WTC11 (cell line): ENCODE data around the gene ELMO1. TPM values are rescaled to one million over a fixed set of nuclear protein-coding genes. Genes with fewer than 3 reads are reported as not detected.

Experiments
- ATAC-seq: fragments of 200-7000 bp; cut with Tn5 transposase; 2 replicates; pipeline ENCODE4 v1.10.0; 2021; ENCODE audit warnings: mild to moderate bottlenecking, moderate library complexity
- CTCF ChIA-PET: fragments of 300-600 bp; sonication (Branson Sonifier 250); formaldehyde crosslinking; loops from one replicate; lab custom pipeline; 2021; ENCODE audit warnings: antibody characterized with exemption; lab: Charles Lee
- POLR2A ChIA-PET: fragments of 350-600 bp; sonication (Branson Sonifier 250); formaldehyde crosslinking; loops from one replicate; lab custom pipeline; 2021; ENCODE audit warnings: antibody characterized with exemption; lab: Charles Lee
- DNase-seq: peaks from one replicate; pipeline ENCODE4 v3.0.0; 2021; ENCODE audit warnings: low spot score
- H3K27ac Mint-ChIP-seq: 2 replicates; pipeline ENCODE4 v1.8.0; 2021; ENCODE audit warnings: mixed read lengths
- H3K27me3 Mint-ChIP-seq: 2 replicates; pipeline ENCODE4 v1.8.0; 2021; ENCODE audit warnings: low read depth, mild to moderate bottlenecking, moderate library complexity, mixed read lengths
- H3K36me3 Mint-ChIP-seq: 2 replicates; pipeline ENCODE4 v1.8.0; 2021; ENCODE audit warnings: mixed read lengths
- H3K4me1 Mint-ChIP-seq: 2 replicates; pipeline ENCODE4 v1.8.0; 2022; ENCODE audit warnings: mixed read lengths
- H3K4me3 Mint-ChIP-seq: 2 replicates; pipeline ENCODE4 v1.8.0; 2021; ENCODE audit warnings: mild to moderate bottlenecking, moderate library complexity, mixed read lengths
- H3K9me3 Mint-ChIP-seq: 2 replicates; pipeline ENCODE4 v1.8.0; 2021; ENCODE audit warnings: mixed read lengths
- ATF6 ChIP-seq: sonication (generic); formaldehyde crosslinking; IDR thresholded peaks from 2 replicates; pipeline ENCODE4 v1.8.1; 2023; ENCODE audit warnings: mild to moderate bottlenecking, missing genetic modification reagents
- E2F4 ChIP-seq: sonication (generic); formaldehyde crosslinking; IDR thresholded peaks from 2 replicates; pipeline ENCODE4 v1.8.1; 2022; ENCODE audit warnings: low read depth, mild to moderate bottlenecking, moderate library complexity, missing genetic modification reagents, borderline replicate concordance
- EMX1 ChIP-seq: fragments of 250-450 bp; sonication (Bioruptor Pico); IDR thresholded peaks from 2 replicates; pipeline ENCODE4 v1.8.0; 2021; ENCODE audit warnings: mild to moderate bottlenecking
- FOXK1 ChIP-seq: sonication (generic); formaldehyde crosslinking; IDR thresholded peaks from 2 replicates; pipeline ENCODE4 v1.8.0; 2022; ENCODE audit warnings: mild to moderate bottlenecking, moderate library complexity, missing genetic modification reagents
- FOXP1 ChIP-seq: sonication (generic); formaldehyde crosslinking; IDR thresholded peaks from 2 replicates; pipeline ENCODE4 v1.8.0; 2022; ENCODE audit warnings: missing genetic modification reagents, mild to moderate bottlenecking, moderate library complexity, borderline replicate concordance
- GABPB1 ChIP-seq: sonication (generic); formaldehyde crosslinking; IDR thresholded peaks from 2 replicates; pipeline ENCODE4 v1.8.1; 2023; ENCODE audit warnings: mild to moderate bottlenecking, missing genetic modification reagents
- GTF2I ChIP-seq: fragments of 250-450 bp; sonication (Bioruptor Pico); conservative IDR thresholded peaks from 2 replicates; pipeline ENCODE4 v1.4.0; 2021; ENCODE audit warnings: mild to moderate bottlenecking
- NR2C2 ChIP-seq: sonication (generic); formaldehyde crosslinking; IDR thresholded peaks from 2 replicates; pipeline ENCODE4 v1.8.0; 2022; ENCODE audit warnings: mild to moderate bottlenecking, missing genetic modification reagents
- SOX15 ChIP-seq: fragments of 250-450 bp; sonication (Bioruptor Pico); IDR thresholded peaks from 2 replicates; pipeline ENCODE4 v1.9.0; 2021; ENCODE audit warnings: mild to moderate bottlenecking
- TP53 ChIP-seq: sonication (generic); formaldehyde crosslinking; IDR thresholded peaks from 2 replicates; pipeline ENCODE4 v1.8.1; 2023; ENCODE audit warnings: mild to moderate bottlenecking, missing genetic modification reagents
- ZNF121 ChIP-seq: sonication (generic); formaldehyde crosslinking; IDR thresholded peaks from 2 replicates; pipeline ENCODE4 v1.8.0; 2023; ENCODE audit warnings: missing genetic modification reagents
- ZNF138 ChIP-seq: sonication (generic); formaldehyde crosslinking; conservative IDR thresholded peaks from 2 replicates; pipeline ENCODE4 v1.8.1; 2022; ENCODE audit warnings: mild to moderate bottlenecking, moderate library complexity, missing genetic modification reagents
- ZNF232 ChIP-seq: sonication (generic); formaldehyde crosslinking; IDR thresholded peaks from 2 replicates; pipeline ENCODE4 v1.8.0; 2022; ENCODE audit warnings: mild to moderate bottlenecking, missing genetic modification reagents
- ZNF317 ChIP-seq: sonication (generic); formaldehyde crosslinking; IDR thresholded peaks from 2 replicates; pipeline ENCODE4 v1.8.1; 2023; ENCODE audit warnings: low read depth, mild to moderate bottlenecking, moderate library complexity, missing genetic modification reagents, borderline replicate concordance
- ZNF425 ChIP-seq: fragments of 250-450 bp; sonication (Bioruptor Pico); conservative IDR thresholded peaks from 2 replicates; pipeline ENCODE4 v1.9.0; 2021; ENCODE audit warnings: mild to moderate bottlenecking
- total RNA-seq: library from RNA; stranded (reverse); gene quantifications from 3 replicates; pipeline ENCODE4 v1.2.3, GENCODE V29; 2021
- TF ChIP-seq, protein P1 (sequence below): sonication (generic); formaldehyde crosslinking; IDR thresholded peaks from 2 replicates; pipeline ENCODE4 v1.8.0; 2023; ENCODE audit warnings: missing genetic modification reagents, mild to moderate bottlenecking, borderline replicate concordance
- TF ChIP-seq, protein P2 (sequence below): fragments of 250-450 bp; sonication (Bioruptor Pico); IDR thresholded peaks from 2 replicates; pipeline ENCODE4 v1.9.0; 2021; ENCODE audit warnings: mild to moderate bottlenecking, borderline replicate concordance
- TF ChIP-seq, protein P3 (sequence below): sonication (generic); formaldehyde crosslinking; IDR thresholded peaks from 2 replicates; pipeline ENCODE4 v1.8.1; 2022; ENCODE audit warnings: missing genetic modification reagents, borderline replicate concordance

The ELMO1 gene
- total RNA-seq, 1 experiment from 2014 or later: 19.4 TPM

DNA sequence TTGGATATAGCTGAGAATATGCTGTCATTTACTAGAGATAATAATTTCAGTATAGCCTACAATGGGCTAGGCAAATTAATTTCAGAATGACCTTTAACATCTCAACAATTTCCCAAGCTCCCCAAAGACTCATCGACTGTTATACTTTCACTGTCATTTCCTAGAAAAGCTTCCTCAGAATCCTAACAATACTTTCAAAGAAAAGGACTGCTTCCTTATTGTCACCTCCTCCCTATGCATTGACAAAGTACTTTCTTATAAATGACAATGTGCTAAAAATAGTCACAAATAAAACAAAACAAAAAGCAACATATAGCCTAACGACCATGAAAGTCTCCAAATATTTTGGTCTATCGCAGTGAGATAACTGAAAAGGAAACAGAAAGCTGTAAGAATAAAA is 272.6 kb downstream of the ELMO1 start (continued):
- TF ChIP-seq, protein P1, sequence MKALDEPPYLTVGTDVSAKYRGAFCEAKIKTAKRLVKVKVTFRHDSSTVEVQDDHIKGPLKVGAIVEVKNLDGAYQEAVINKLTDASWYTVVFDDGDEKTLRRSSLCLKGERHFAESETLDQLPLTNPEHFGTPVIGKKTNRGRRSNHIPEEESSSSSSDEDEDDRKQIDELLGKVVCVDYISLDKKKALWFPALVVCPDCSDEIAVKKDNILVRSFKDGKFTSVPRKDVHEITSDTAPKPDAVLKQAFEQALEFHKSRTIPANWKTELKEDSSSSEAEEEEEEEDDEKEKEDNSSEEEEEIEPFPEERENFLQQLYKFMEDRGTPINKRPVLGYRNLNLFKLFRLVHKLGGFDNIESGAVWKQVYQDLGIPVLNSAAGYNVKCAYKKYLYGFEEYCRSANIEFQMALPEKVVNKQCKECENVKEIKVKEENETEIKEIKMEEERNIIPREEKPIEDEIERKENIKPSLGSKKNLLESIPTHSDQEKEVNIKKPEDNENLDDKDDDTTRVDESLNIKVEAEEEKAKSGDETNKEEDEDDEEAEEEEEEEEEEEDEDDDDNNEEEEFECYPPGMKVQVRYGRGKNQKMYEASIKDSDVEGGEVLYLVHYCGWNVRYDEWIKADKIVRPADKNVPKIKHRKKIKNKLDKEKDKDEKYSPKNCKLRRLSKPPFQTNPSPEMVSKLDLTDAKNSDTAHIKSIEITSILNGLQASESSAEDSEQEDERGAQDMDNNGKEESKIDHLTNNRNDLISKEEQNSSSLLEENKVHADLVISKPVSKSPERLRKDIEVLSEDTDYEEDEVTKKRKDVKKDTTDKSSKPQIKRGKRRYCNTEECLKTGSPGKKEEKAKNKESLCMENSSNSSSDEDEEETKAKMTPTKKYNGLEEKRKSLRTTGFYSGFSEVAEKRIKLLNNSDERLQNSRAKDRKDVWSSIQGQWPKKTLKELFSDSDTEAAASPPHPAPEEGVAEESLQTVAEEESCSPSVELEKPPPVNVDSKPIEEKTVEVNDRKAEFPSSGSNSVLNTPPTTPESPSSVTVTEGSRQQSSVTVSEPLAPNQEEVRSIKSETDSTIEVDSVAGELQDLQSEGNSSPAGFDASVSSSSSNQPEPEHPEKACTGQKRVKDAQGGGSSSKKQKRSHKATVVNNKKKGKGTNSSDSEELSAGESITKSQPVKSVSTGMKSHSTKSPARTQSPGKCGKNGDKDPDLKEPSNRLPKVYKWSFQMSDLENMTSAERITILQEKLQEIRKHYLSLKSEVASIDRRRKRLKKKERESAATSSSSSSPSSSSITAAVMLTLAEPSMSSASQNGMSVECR (CRISPR knock-in tag): no peak
- TF ChIP-seq ZNF425 (CRISPR knock-in tag) (no peak), GABPB1 (CRISPR knock-in tag) (no peak), ATF6 (CRISPR knock-in tag) (no peak), ZNF317 (no peak), FOXK1 (CRISPR knock-in tag) (no peak)
- TF ChIP-seq, protein P2, sequence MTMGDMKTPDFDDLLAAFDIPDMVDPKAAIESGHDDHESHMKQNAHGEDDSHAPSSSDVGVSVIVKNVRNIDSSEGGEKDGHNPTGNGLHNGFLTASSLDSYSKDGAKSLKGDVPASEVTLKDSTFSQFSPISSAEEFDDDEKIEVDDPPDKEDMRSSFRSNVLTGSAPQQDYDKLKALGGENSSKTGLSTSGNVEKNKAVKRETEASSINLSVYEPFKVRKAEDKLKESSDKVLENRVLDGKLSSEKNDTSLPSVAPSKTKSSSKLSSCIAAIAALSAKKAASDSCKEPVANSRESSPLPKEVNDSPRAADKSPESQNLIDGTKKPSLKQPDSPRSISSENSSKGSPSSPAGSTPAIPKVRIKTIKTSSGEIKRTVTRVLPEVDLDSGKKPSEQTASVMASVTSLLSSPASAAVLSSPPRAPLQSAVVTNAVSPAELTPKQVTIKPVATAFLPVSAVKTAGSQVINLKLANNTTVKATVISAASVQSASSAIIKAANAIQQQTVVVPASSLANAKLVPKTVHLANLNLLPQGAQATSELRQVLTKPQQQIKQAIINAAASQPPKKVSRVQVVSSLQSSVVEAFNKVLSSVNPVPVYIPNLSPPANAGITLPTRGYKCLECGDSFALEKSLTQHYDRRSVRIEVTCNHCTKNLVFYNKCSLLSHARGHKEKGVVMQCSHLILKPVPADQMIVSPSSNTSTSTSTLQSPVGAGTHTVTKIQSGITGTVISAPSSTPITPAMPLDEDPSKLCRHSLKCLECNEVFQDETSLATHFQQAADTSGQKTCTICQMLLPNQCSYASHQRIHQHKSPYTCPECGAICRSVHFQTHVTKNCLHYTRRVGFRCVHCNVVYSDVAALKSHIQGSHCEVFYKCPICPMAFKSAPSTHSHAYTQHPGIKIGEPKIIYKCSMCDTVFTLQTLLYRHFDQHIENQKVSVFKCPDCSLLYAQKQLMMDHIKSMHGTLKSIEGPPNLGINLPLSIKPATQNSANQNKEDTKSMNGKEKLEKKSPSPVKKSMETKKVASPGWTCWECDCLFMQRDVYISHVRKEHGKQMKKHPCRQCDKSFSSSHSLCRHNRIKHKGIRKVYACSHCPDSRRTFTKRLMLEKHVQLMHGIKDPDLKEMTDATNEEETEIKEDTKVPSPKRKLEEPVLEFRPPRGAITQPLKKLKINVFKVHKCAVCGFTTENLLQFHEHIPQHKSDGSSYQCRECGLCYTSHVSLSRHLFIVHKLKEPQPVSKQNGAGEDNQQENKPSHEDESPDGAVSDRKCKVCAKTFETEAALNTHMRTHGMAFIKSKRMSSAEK: no peak

DNA sequence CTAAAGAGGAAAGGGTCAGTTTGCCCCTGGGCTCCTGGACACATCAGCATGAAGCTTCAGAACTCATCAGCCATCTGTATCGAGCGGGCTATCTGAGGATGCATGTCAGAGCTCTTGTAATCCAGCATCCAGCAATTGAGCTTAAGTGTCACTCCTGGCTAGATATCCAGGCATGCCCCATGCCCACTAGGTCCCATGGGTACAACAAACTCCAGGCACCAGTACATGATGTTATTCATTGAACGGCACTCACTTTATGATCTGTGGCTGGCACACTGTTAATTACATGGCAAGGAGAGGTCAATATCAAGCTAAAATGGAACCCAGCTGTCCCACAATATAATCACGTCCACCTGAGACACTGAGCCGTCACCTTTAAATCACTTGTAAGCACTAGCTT is 274.2 kb downstream of the ELMO1 start:
- H3K36me3 Mint-ChIP-seq: peaks cover 19% of the 10 kb centered on the region
- H3K27ac Mint-ChIP-seq: no peak overlapping the region
- no peaks in the 10 kb centered on the region; the same call in 1 of the 2 replicates for H3K27me3 Mint-ChIP-seq
- no peak for DNase-seq
- peaks cover 17% of the 10 kb centered on the region for H3K9me3 Mint-ChIP-seq
- no peaks in the 10 kb centered on the region for H3K4me1 Mint-ChIP-seq
- no peak overlapping the region for H3K4me3 Mint-ChIP-seq
- no peak for ATAC-seq
- POLR2A ChIA-PET: no interaction called here
- CTCF ChIA-PET: interaction anchor here (1.8 kb wide), 1 partner anchor 207 kb away, joined by 5 read pairs; no protein-coding TSS in a partner anchor
- TF ChIP-seq FOXP1 (CRISPR knock-in tag): no peak
- TF ChIP-seq ZNF121: no peak
- no peak for TF ChIP-seq ZNF138 (CRISPR knock-in tag)
- no peak for TF ChIP-seq NR2C2
- no peak for TF ChIP-seq E2F4 (CRISPR knock-in tag)
- TF ChIP-seq, protein P3, sequence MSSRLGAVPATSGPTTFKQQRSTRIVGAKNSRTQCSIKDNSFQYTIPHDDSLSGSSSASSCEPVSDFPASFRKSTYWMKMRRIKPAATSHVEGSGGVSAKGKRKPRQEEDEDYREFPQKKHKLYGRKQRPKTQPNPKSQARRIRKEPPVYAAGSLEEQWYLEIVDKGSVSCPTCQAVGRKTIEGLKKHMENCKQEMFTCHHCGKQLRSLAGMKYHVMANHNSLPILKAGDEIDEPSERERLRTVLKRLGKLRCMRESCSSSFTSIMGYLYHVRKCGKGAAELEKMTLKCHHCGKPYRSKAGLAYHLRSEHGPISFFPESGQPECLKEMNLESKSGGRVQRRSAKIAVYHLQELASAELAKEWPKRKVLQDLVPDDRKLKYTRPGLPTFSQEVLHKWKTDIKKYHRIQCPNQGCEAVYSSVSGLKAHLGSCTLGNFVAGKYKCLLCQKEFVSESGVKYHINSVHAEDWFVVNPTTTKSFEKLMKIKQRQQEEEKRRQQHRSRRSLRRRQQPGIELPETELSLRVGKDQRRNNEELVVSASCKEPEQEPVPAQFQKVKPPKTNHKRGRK (CRISPR knock-in tag): no peak
- no peak for TF ChIP-seq TP53
- TF ChIP-seq GTF2I (CRISPR knock-in tag): no peak
- no peak for TF ChIP-seq EMX1 (CRISPR knock-in tag)
- TF ChIP-seq ZNF232 (CRISPR knock-in tag): no peak
- no peak for TF ChIP-seq SOX15 (CRISPR knock-in tag)
